Caco-2 (cell line): ENCODE measurements around the gene ADARB2. TPM values are rescaled to one million over a fixed set of nuclear protein-coding genes. Genes with fewer than 3 reads are reported as not detected.
"Not testable (repeated sequence)": the region's sequence is repeated elsewhere in the genome, so short reads cannot be mapped to it uniquely, and the experiment has no call there.

ENCODE experiments used
- BruUV-seq: library from RNA; stranded (reverse); fragments of 400-500 nt; replicated peaks from 2 replicates; lab custom pipeline; 2021; lab: Mats Ljungman, UMichigan
- CTCF ChIA-PET: fragments of 300-600 bp; sonication (Branson Sonifier 250); formaldehyde crosslinking; loops from one replicate; lab custom pipeline; 2022; ENCODE audit warnings: antibody characterized with exemption; lab: Charles Lee
- POLR2A ChIA-PET: fragments of 300-600 bp; sonication (Branson Sonifier 250); formaldehyde crosslinking; loops from one replicate; lab custom pipeline; 2022; ENCODE audit warnings: antibody characterized with exemption; lab: Charles Lee
- DNase-seq, 2 experiments: peaks; one replicate each; pipeline versions ENCODE4 v3.0.0 to v3.0.0-alpha.2; 2020 to 2022
- H3K27me3 ChIP-seq: replicated peaks from 2 replicates; pipeline ENCODE4 v1.6.0; 2011; ENCODE audit warnings: low read length; ENCODE audit not compliant: control insufficient read depth, insufficient read depth
- H3K36me3 ChIP-seq: 2 replicates; pipeline ENCODE4 v1.5.1; 2011; ENCODE audit warnings: low read length; ENCODE audit not compliant: control insufficient read depth, insufficient read depth
- H3K4me1 ChIP-seq: fragments of 250-450 bp; sonication (Bioruptor Pico); 2 replicates; pipeline ENCODE4 v1.5.1; 2020; ENCODE audit warnings: mild to moderate bottlenecking
- H3K4me3 ChIP-seq: 2 replicates; pipeline ENCODE4 v1.5.1; 2011; ENCODE audit warnings: low read depth, mild to moderate bottlenecking, control low read depth, low read length
- H3K9me3 ChIP-seq: fragments of 250-450 bp; sonication (Bioruptor Pico); 2 replicates; pipeline ENCODE4 v1.5.1; 2020; ENCODE audit warnings: mild to moderate bottlenecking, moderate library complexity
- H3K27ac Mint-ChIP-seq: one replicate; pipeline ENCODE4 v1.8.0; 2022; ENCODE audit warnings: mixed read lengths; ENCODE audit not compliant: unreplicated experiment
- H3K27me3 Mint-ChIP-seq: one replicate; pipeline ENCODE4 v1.8.0; 2022; ENCODE audit warnings: mixed read lengths; ENCODE audit not compliant: insufficient read depth, unreplicated experiment
- H3K36me3 Mint-ChIP-seq: one replicate; pipeline ENCODE4 v1.8.0; 2022; ENCODE audit warnings: mild to moderate bottlenecking, mixed read lengths; ENCODE audit not compliant: insufficient read depth, unreplicated experiment
- H3K4me1 Mint-ChIP-seq: one replicate; pipeline ENCODE4 v1.8.0; 2022; ENCODE audit warnings: low read depth, mixed read lengths; ENCODE audit not compliant: unreplicated experiment
- H3K4me3 Mint-ChIP-seq: one replicate; pipeline ENCODE4 v1.8.0; 2022; ENCODE audit warnings: mild to moderate bottlenecking, moderate library complexity, mixed read lengths; ENCODE audit not compliant: unreplicated experiment
- H3K9me3 Mint-ChIP-seq: one replicate; pipeline ENCODE4 v1.8.0; 2022; ENCODE audit warnings: mixed read lengths; ENCODE audit not compliant: unreplicated experiment
- CTCF ChIP-seq, 2 experiments: fragments of 200-600 bp in 1 of 2; IDR thresholded peaks; 1 replicate in 1 of 2; 2 replicates in 1 of 2; pipeline versions ENCODE4 v1.5.1 to v1.8.0; 2011 to 2022; ENCODE audit warnings: antibody characterized with exemption in 1 of 2, control low read depth in 1 of 2, inconsistent platforms in 1 of 2, low read depth in 1 of 2, low read length in 1 of 2, mild to moderate bottlenecking in 1 of 2, moderate library complexity in 1 of 2; ENCODE audit not compliant: insufficient read depth in 1 of 2, severe bottlenecking in 1 of 2, unreplicated experiment in 1 of 2
- intact Hi-C: fragments of 100-400 bp; cut with micrococcal nuclease; formaldehyde crosslinking; loops from one replicate; pipeline ENCODE4 v1.10.0; 2022; ENCODE audit not compliant: unreplicated experiment
- total RNA-seq: library from RNA; stranded (reverse); gene quantifications from 2 replicates; pipeline ENCODE4 v1.2.3, GENCODE V29; 2022

The ADARB2 gene
- total RNA-seq, 1 experiment from 2014 or later = 0.27 TPM

GRCh38 chr10:1344408-1344807 lies 392.9 kb downstream of the ADARB2 start:
- intact Hi-C loops = no loop called here
- ChIA-PET POLR2A (no interaction called here), CTCF (no interaction called here)
- Histone ChIP-seq H3K36me3 (no peaks in the 10 kb centered on the region), H3K9me3 (no peaks in the 10 kb centered on the region; the same call in 1 of the 2 replicates), H3K4me1 (no peaks in the 10 kb centered on the region), H3K4me3 (no peak overlapping the region), H3K27me3 (no peaks in the 10 kb centered on the region)
- Mint-ChIP-seq H3K27me3 (peaks cover 5% of the 10 kb centered on the region), H3K27ac (no peak overlapping the region), H3K4me3 (no peak overlapping the region), H3K9me3 (no peaks in the 10 kb centered on the region), H3K4me1 (no peaks in the 10 kb centered on the region), H3K36me3 (no peaks in the 10 kb centered on the region)
- no peak for TF ChIP-seq CTCF (IDR thresholded peaks at IDR 0.05; ENCODE audit: insufficient read depth in 1 of 2, low read depth in 1 of 2, low read length in 1 of 2, severe bottlenecking in 1 of 2, unreplicated experiment in 1 of 2)
- no peak for DNase-seq
- BruUV-seq = no TSS peak

GRCh38 chr10:1343176-1343575 lies 394.1 kb downstream of the ADARB2 start:
- no peaks in the 10 kb centered on the region for H3K27me3 ChIP-seq
- no peak for DNase-seq
- Mint-ChIP-seq H3K4me1 (no peaks in the 10 kb centered on the region), H3K36me3 (no peaks in the 10 kb centered on the region), H3K9me3 (no peaks in the 10 kb centered on the region), H3K27me3 (peaks cover 7% of the 10 kb centered on the region), H3K27ac (no peak overlapping the region), H3K4me3 (no peak overlapping the region)
- H3K9me3 ChIP-seq = no peaks in the 10 kb centered on the region; the same call in 1 of the 2 replicates
- no peaks in the 10 kb centered on the region for H3K36me3 ChIP-seq
- ChIA-PET CTCF (no interaction called here), POLR2A (no interaction called here)
- intact Hi-C loops = no loop called here
- no TSS peak for BruUV-seq
- no peak overlapping the region for H3K4me3 ChIP-seq
- TF ChIP-seq CTCF (IDR thresholded peaks at IDR 0.05; ENCODE audit: insufficient read depth in 1 of 2, low read depth in 1 of 2, low read length in 1 of 2, severe bottlenecking in 1 of 2, unreplicated experiment in 1 of 2) = no peak
- no peaks in the 10 kb centered on the region; the same call in 1 of the 2 replicates for H3K4me1 ChIP-seq

- H3K27me3 ChIP-seq, BruUV-seq, H3K36me3 ChIP-seq, H3K9me3 ChIP-seq, POLR2A ChIA-PET, H3K27me3 Mint-ChIP-seq, H3K36me3 Mint-ChIP-seq, H3K4me3 Mint-ChIP-seq, CTCF ChIA-PET, intact Hi-C loops, H3K9me3 Mint-ChIP-seq, DNase-seq, H3K4me3 ChIP-seq, H3K4me1 ChIP-seq, H3K4me1 Mint-ChIP-seq, H3K27ac Mint-ChIP-seq: not testable (repeated sequence)
Measured at GRCh38 chr10:1341052-1341451, 396.3 kb downstream of the ADARB2 start.

- Mint-ChIP-seq H3K36me3 (no peaks in the 10 kb centered on the region), H3K27me3 (peaks cover 15% of the 10 kb centered on the region), H3K27ac (no peak overlapping the region), H3K4me3 (no peak overlapping the region), H3K9me3 (no peaks in the 10 kb centered on the region), H3K4me1 (no peaks in the 10 kb centered on the region)
- intact Hi-C loops = no loop called here
- Histone ChIP-seq H3K27me3 (no peaks in the 10 kb centered on the region; the same call in 1 of the 2 replicates), H3K9me3 (no peaks in the 10 kb centered on the region; the same call in 1 of the 2 replicates), H3K4me3 (no peak overlapping the region), H3K36me3 (no peaks in the 10 kb centered on the region), H3K4me1 (no peaks in the 10 kb centered on the region; the same call in 1 of the 2 replicates)
- no peak for DNase-seq
- no peak for TF ChIP-seq CTCF (IDR thresholded peaks at IDR 0.05; ENCODE audit: insufficient read depth in 1 of 2, low read depth in 1 of 2, low read length in 1 of 2, severe bottlenecking in 1 of 2, unreplicated experiment in 1 of 2)
- ChIA-PET POLR2A (no interaction called here), CTCF (no interaction called here)
- no TSS peak for BruUV-seq
Measured at GRCh38 chr10:1339396-1339795, 397.9 kb downstream of the ADARB2 start.
